VCaP (cell line): ENCODE measurements around the gene ICA1L.

ENCODE experiments used
- H3K27ac ChIP-seq: fragments of 450-650 bp; 2 replicates; pipeline ENCODE4 v1.5.1; 2017
- CTCF ChIP-seq: fragments of 450-650 bp; conservative IDR thresholded peaks from 2 replicates; pipeline ENCODE4 v1.5.1; 2017; ENCODE audit warnings: mild to moderate bottlenecking, moderate library complexity

Gene ICA1L

GRCh38 chr2:202841090-202841867 lies 30.3 kb downstream of the ICA1L start:
- TF ChIP-seq CTCF, result no peak
- no peak overlapping the region for H3K27ac ChIP-seq

GRCh38 chr2:202831242-202832220 lies 40.0 kb downstream of the ICA1L start:
- H3K27ac ChIP-seq, result no peak overlapping the region
- TF ChIP-seq CTCF, result peak; percentile 84

DNA sequence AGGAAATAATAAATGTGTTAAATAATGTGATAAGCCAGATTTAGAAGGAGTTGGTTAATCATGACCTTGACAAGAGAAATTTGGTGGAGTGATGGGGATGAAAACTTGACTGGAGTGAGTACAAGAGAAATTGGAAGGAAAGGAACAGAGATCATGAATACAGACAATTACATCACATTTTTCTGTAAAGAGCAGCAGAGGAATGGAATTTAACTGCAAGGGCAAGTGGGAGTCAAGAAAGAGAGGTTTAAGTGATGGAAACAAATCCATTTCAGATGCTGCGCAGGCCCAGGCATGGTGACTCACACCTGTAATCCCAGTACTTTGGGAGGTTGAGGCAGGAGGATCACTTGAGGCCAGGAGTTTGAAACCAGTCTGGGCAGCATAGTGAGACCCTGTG lies 46.7 kb downstream of the ICA1L start:
- no peak overlapping the region for H3K27ac ChIP-seq

DNA sequence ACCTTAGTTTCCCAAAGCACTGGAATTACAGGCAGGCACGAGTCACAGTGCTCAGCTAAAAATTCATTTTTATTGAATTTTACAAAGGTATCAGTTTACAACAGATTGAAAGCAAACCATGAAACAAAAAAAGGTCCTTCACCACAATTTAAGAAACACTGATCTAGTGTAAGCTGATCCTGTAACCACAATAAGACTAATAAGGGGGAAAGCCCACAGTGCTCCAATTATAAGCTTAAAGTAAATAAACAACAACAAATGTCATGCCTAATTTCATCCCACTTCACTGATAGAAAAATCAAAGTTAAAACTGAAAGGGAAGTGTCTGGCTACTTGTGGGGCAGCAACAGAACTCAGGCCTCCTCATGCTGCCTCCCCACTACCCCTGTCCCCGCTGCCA lies 49.2 kb downstream of the ICA1L start:
- no peak for TF ChIP-seq CTCF
- no peak overlapping the region for H3K27ac ChIP-seq

More for the DNA sequence above, 46.7 kb downstream of the ICA1L start:
- TF ChIP-seq CTCF, result no peak

DNA sequence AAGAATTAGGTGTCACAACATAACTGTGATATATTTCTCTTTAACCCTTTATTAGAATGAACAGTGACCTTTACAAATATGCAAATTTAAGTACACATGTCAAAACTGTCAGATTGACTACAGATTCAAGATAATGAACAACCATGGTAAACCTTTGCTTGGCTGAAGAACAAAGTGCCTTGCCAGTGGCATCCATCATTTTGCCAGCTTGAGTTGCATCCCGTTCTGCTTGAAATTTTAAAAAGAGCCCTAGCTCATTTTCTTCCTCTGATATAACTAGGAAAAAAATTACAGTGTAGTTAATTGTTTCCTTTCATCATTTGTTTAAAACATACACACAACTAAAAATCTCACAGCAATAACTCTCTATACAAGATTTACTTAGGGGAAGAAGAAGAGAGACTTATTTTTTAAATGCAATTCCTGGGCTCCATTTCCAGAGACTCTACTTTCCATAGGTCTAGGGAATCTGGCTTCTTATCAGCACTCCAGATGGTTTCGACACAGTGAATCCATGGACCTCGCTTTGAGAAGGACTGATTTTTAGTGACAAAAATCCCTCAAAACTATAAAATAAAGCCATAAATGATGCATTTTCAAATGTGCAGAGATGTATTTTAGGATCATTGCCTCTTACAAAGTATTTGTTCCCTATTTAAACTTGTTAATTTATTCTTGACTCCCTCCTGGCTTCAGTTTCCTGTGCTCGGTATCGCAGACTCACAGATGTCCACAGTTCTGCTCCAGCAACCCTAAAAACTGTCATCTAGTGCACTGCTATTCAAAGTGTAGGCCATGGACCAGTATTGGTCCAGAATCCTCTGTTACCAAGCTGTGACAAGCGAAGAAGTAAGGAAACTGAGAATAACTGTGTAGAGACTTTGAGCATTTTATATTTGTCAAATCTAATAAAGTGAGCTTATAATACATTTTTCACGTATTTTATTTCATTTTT lies 50.1 kb downstream of the ICA1L start:
- H3K27ac ChIP-seq, result no peak overlapping the region
- TF ChIP-seq CTCF, result no peak

DNA sequence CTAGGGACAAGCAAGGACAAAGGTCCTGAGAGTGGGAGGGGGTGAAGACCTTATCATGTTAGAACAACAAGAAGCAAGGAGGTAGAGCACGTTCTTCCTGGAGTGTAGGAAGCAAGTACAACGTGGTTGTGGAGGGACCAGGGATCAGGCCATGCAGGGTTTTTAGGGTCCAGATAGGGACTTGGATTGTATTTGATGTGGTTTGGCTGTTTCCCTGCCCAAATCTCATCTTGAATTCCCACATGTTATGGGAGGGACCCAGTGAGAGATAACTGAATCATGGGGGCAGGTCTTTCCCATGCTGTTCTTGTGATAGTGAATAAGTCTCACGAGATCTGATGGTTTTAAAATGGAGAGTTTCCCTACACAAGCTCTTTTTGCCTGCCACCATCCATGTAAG lies 53.2 kb downstream of the ICA1L start:
- no peak for TF ChIP-seq CTCF
- no peak overlapping the region for H3K27ac ChIP-seq
